Measurements from ENCODE around the gene CFDP1. TPM values are rescaled to one million over a fixed set of nuclear protein-coding genes. Genes with fewer than 3 reads are reported as not detected.

Gene CFDP1
- total RNA-seq, 2 experiments from 2014 or later: 34.7 to 39.9 TPM

DNA sequence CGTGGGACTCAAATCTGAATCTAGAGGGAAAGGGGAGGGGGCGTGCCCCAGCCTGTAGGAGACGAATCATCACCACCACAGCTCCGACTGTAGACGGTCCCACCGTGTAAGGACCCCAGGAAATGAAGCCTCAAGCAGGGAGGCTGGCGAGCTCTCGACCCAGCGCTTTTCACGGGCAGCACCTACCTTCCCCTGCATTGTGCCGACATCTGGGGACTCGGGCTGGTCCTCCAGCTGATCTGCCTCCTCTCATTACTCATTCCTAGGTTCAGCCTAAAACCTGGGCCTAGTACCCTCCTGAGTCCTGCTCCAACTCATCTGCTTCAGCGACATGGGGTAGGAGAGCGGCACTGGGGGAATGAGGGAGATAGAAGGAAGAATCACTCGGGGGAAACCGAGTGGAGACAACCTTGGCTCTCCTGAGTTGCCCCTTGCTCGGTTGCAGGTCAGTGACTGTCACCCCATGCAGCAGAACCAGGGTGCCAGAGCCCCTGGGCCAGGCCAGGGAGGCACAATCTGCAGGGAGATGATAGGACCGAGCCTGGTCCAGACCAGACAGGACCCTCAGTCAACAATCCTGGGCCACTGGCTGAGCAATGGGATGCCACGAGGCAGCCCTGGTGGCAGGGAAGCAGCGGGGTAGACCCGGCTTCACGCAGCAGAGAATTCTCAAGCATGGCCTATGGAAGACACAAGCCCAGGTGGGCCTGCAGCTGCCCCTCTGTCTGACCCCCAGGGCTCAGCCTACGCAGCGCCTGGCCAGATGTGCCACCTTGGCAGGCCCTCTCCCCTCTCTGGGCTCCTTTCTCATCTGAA, 181.0 kb downstream of the CFDP1 start:
- ATAC-seq (no peak), DNase-seq (no peak)
- ChIA-PET CTCF (interaction anchor here (0.6 to 1.1 kb wide), 2 partner anchors 53 to 150 kb away, joined by 3 to 5 read pairs; no protein-coding TSS in a partner anchor), POLR2A (no interaction called here)
- no peaks in the 10 kb centered on the region for H3K9me3 Mint-ChIP-seq
- peaks cover 34% of the 10 kb centered on the region for H3K27me3 Mint-ChIP-seq
- TF ChIP-seq, protein P1, sequence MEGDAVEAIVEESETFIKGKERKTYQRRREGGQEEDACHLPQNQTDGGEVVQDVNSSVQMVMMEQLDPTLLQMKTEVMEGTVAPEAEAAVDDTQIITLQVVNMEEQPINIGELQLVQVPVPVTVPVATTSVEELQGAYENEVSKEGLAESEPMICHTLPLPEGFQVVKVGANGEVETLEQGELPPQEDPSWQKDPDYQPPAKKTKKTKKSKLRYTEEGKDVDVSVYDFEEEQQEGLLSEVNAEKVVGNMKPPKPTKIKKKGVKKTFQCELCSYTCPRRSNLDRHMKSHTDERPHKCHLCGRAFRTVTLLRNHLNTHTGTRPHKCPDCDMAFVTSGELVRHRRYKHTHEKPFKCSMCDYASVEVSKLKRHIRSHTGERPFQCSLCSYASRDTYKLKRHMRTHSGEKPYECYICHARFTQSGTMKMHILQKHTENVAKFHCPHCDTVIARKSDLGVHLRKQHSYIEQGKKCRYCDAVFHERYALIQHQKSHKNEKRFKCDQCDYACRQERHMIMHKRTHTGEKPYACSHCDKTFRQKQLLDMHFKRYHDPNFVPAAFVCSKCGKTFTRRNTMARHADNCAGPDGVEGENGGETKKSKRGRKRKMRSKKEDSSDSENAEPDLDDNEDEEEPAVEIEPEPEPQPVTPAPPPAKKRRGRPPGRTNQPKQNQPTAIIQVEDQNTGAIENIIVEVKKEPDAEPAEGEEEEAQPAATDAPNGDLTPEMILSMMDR (IDR thresholded peaks at IDR 0.05): no peak
- H3K36me3 Mint-ChIP-seq (ENCODE audit: low read depth): no peaks in the 10 kb centered on the region
- intact Hi-C loops (cut with micrococcal nuclease): no loop called here
- no peaks in the 10 kb centered on the region for H3K4me1 Mint-ChIP-seq (ENCODE audit: low read depth)
- no peak overlapping the region for H3K27ac Mint-ChIP-seq
- peak overlapping the region; percentile 53 for H3K4me3 Mint-ChIP-seq

- Mint-ChIP-seq H3K4me1 (ENCODE audit: low read depth) (no peaks in the 10 kb centered on the region), H3K27me3 (peaks cover 34% of the 10 kb centered on the region), H3K27ac (no peak within 1 kb of the TSS), H3K36me3 (ENCODE audit: low read depth) (no peaks in the 10 kb centered on the region), H3K9me3 (no peaks in the 10 kb centered on the region), H3K4me3 (peak within 1 kb of the TSS; percentile 53)
- DNase-seq (peak; percentile 35), ATAC-seq (peak; percentile 69)
- TF ChIP-seq, protein P1 (IDR thresholded peaks at IDR 0.05): no peak
- ChIA-PET CTCF (interaction anchor here (1.1 to 2.3 kb wide), 4 partner anchors 51 to 133 kb away, joined by 4 to 12 read pairs (median 8); no protein-coding TSS in a partner anchor), POLR2A (no interaction called here)
- intact Hi-C loops (cut with micrococcal nuclease): no loop called here
These were observed 181.8 kb downstream of the CFDP1 start, which contains the start of gene BCAR1 for GRCh38 chr16:75251280-75252048. Gene BCAR1 (minus strand): TSS chr16:75251624. CDS start chr16:75251482, 142 bp downstream.

- no peak overlapping the region for H3K4me3 Mint-ChIP-seq
- H3K27ac Mint-ChIP-seq: no peak overlapping the region
- no peaks in the 10 kb centered on the region for H3K9me3 Mint-ChIP-seq
- H3K27me3 Mint-ChIP-seq: peaks cover 34% of the 10 kb centered on the region
- no peaks in the 10 kb centered on the region for H3K4me1 Mint-ChIP-seq (ENCODE audit: low read depth)
- ChIA-PET POLR2A (no interaction called here), CTCF (interaction anchor here (1.5 to 2.3 kb wide), 3 partner anchors 51 to 133 kb away, joined by 4 to 12 read pairs (median 11); no protein-coding TSS in a partner anchor)
- intact Hi-C loops (cut with micrococcal nuclease): no loop called here
- peak; percentile 11 for ATAC-seq
- no peaks in the 10 kb centered on the region for H3K36me3 Mint-ChIP-seq (ENCODE audit: low read depth)
- TF ChIP-seq, protein P1 (IDR thresholded peaks at IDR 0.05): no peak
- no peak for DNase-seq
These were observed 182.5 kb downstream of the CFDP1 start for GRCh38 chr16:75250809-75251279.

DNA sequence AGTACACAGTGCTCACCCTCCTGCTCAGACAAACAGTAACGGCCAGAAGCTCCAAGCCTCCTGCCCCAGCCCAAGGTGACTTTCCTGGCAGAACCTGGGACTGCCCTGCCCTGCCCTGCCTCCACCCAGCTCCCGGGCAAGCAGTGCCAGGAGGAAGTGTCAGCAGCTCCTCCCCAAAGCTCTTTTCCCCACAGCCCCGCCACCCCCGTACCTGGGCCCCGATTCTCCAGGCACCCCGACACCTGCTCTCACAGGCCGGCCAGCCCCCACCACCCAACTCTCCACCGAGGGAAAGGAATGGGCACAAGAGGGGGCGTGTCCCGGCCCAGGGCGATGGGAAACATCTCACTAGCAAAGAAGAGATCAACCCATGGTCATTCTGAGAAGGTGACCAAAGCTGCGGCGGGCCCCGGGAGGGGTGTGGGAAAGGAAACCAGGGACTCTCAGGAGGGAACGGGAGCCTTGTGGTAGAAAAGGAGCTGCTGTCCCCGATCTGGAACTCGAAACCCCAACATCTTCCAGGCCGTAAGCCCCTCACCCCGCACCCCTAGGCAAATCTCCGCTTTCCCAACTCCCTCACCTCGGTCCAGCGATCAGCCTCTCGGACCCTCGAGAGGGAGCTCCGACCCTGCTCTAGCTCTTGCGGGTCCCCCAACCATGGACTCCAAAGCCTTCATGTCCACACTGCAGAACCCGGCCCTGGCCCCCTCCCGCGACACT, 183.1 kb downstream of the CFDP1 start:
- Mint-ChIP-seq H3K4me1 (ENCODE audit: low read depth) (no peaks in the 10 kb centered on the region), H3K27ac (no peak overlapping the region), H3K9me3 (no peaks in the 10 kb centered on the region), H3K36me3 (ENCODE audit: low read depth) (no peaks in the 10 kb centered on the region), H3K27me3 (peaks cover 33% of the 10 kb centered on the region), H3K4me3 (peak overlapping the region; percentile 24)
- POLR2A ChIA-PET: no interaction called here
- intact Hi-C loops (cut with micrococcal nuclease): no loop called here
- ATAC-seq (no peak), DNase-seq (no peak)
- TF ChIP-seq, protein P1 (IDR thresholded peaks at IDR 0.05): no peak
- CTCF ChIA-PET: interaction anchor here (1.5 to 2.3 kb wide), 3 partner anchors 50 to 134 kb away, joined by 4 to 12 read pairs (median 11); no protein-coding TSS in a partner anchor

Data from activated CD8-positive, alpha-beta T cell treated with anti-CD3 and anti-CD28 coated beads for 36 hours (primary cell).